Omental fat pad (tissue), 4 donors: ENCODE measurements around the gene NUDT8. TPM values are rescaled to one million over a fixed set of nuclear protein-coding genes. Genes with fewer than 3 reads are reported as not detected.
"Not testable (repeated sequence)": the region's sequence is repeated elsewhere in the genome, so short reads cannot be mapped to it uniquely, and the experiment has no call there.

Experiments
- ATAC-seq: fragments of 150-250 bp; one replicate; pipeline ENCODE4 v1.9.1; 2016; ENCODE audit warnings: mild to moderate bottlenecking, moderate library complexity; ENCODE audit not compliant: low FRiP score
- DNase-seq: peaks from one replicate; pipeline ENCODE4 v3.0.0-alpha.2; 2019; ENCODE audit warnings: low spot score
- total RNA-seq, 4 donors: library from RNA; depleted of rRNA; stranded (reverse); fragments of >200 nt; gene quantifications; one replicate each; pipeline ENCODE4 v1.1.0, GENCODE V29; 2016
- TF ChIP-seq, protein P1 (sequence below), 3 donors: fragments of 450-650 bp; IDR thresholded peaks; one replicate each; pipeline ENCODE4 v1.5.1; 2016 to 2017; ENCODE audit warnings: antibody characterized with exemption in 3 of 3, mild to moderate bottlenecking in 3 of 3, moderate library complexity in 2 of 3

NUDT8 gene
- total RNA-seq, 4 donors from 2014 or later = 5.5 to 15.4 (median 9.7) TPM

DNA sequence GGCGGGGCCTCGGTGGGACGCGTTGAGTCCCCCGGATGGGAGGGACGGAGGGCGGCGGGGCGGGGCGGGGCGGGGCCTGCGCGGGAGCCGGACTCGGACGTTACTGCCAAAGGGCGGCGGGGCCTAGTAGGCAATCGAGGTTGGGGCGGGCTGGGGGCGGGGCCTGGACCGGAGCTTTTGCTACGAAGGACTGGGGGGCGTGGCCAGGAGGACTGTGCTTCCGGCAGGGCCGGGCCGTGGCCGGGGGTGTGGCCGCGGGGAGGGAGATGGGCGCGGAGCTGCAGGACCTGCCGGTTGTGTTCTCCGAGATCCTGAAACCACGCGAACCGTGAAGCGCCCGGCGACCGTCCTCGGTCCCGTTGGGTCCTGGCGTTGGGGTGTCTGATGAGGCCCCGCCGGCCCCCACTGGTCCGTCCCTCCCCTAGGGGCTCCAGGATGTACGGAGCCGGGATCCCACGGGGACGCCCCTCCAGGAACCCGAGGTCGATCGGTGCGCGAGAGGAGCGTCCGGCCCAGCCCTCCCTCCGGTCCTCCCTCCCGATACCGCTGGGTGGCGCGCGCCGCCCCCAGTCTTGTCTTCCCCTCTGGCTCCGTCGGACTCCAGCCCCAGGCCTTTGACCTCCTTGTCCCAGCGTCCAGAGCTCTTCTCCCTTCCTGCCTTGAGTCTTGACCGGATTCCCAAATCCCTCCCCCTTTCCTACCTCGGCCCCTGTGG lies 648 bp upstream of the NUDT8 start:
- peak; percentile 92 for DNase-seq
- peak; percentile 90 for ATAC-seq
- TF ChIP-seq, protein P1, sequence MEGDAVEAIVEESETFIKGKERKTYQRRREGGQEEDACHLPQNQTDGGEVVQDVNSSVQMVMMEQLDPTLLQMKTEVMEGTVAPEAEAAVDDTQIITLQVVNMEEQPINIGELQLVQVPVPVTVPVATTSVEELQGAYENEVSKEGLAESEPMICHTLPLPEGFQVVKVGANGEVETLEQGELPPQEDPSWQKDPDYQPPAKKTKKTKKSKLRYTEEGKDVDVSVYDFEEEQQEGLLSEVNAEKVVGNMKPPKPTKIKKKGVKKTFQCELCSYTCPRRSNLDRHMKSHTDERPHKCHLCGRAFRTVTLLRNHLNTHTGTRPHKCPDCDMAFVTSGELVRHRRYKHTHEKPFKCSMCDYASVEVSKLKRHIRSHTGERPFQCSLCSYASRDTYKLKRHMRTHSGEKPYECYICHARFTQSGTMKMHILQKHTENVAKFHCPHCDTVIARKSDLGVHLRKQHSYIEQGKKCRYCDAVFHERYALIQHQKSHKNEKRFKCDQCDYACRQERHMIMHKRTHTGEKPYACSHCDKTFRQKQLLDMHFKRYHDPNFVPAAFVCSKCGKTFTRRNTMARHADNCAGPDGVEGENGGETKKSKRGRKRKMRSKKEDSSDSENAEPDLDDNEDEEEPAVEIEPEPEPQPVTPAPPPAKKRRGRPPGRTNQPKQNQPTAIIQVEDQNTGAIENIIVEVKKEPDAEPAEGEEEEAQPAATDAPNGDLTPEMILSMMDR (IDR thresholded peaks at IDR 0.05) = no peak

DNA sequence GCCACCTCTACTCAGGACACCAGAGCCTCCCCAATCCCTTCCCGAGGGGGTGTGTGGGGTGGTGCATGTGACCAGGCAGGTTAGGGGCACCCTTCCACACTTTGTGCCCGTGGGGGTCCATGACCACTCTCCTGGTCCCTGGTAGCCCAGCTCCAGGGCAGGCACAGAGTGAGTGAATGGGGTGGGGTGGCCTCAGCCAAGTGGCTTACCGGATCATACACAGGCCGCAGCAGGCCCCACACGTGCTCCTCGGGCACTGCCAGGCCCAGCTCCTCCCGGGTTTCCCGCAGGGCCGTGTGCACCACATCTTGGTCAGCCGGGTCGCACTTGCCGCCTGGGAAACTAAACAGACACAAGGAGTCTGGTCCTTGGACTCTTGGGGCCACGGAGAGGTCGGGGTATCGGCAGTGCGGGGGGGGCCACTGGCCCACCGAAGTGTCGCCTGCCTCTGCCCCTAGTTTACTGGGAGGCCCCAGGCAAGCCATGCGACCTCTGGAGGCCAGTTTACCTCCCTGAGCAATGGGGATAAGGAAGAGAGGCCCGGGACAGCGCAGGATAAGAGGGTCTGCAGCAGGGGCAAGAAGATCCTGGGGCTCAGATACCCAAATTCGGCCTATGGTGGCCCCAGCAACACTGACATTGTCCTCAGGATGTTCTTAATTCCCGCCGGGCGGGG lies 889 bp downstream of the NUDT8 start:
- ATAC-seq (no peak), DNase-seq (no peak)
- TF ChIP-seq, protein P1 (IDR thresholded peaks at IDR 0.05) = no peak

DNA sequence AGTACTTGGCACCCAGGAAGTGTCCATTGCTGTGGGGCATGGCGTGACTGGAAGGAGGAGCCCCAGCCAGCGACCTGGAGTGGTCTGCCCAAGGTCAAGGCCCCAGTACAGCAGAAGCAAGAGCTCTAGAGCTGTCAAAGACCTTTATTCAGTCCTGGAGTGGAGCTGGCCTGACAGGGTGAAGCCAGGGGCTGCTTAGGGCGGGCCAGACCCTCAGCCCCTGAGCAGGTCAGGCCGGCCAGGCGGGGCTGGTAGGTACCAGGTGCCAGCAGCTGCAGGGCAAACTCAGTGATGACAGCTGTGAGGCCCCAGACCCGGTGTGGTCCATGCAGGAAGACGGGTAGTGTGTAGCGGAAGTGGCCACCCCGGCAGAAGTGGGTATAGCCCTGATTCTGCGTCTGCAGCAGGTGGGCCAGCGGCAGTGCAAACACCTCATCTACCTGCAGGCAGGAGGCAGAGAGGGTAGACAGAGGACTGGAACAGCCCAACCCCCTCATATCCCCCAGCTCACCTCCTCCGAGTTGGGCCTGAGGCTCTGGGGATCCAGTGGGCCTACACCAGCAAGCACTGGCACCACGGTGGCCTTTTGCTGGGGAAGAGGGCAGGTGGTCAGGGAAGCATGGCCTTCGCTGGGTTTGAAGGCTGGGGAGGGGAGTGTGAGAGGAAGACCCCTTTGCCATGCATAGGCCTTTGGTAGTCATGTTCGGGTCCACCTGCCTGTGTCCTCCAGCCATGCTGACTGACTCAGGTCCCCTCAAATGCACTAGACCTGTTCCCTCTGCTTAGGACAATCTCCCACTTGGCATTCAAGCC lies 1.7 kb downstream of the NUDT8 start:
- DNase-seq = no peak
- no peak for ATAC-seq
- TF ChIP-seq, protein P1 (IDR thresholded peaks at IDR 0.05) = no peak

DNA sequence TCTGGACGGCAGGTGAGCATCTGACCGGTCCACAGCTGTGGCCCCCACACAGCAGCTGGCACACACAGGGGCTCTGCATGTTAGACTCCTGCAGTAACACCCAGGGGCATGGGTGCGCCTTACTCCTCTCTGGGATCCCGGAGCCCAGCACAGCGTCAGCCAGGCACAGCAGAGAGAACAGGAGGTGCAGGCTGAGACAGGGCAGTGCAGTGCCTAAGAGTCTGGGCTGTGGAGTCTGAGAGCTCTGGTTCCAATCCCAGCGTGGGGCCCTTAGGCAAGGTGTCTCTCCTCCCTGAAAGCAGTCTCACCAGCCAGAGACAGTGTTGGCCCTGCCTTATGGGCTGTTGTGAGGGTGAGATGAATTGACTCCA lies 2.3 kb downstream of the NUDT8 start:
- ATAC-seq (no peak), DNase-seq (no peak)
- TF ChIP-seq, protein P1 (IDR thresholded peaks at IDR 0.05) = no peak

DNA sequence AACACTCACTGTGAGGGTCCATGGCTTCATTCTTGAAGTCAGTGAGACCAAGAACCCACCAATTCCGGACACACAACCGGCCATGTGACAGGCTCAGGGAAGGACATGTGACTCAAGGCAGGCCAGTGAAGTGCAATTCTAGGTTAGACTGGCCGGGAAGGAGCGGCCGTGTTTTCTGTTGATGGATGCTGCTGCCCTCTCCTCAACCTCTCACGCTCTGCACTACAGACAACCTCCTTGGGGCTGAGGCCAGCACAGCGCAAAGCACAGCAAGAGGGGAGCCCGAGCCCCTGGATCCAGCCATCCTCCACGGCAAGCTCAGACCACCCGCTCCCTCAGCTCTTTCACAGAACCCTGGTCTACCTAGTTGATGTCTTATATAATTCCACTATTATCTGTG lies 2.8 kb downstream of the NUDT8 start:
- ATAC-seq (no peak), DNase-seq (no peak)
- TF ChIP-seq, protein P1 (IDR thresholded peaks at IDR 0.05) = no peak

DNA sequence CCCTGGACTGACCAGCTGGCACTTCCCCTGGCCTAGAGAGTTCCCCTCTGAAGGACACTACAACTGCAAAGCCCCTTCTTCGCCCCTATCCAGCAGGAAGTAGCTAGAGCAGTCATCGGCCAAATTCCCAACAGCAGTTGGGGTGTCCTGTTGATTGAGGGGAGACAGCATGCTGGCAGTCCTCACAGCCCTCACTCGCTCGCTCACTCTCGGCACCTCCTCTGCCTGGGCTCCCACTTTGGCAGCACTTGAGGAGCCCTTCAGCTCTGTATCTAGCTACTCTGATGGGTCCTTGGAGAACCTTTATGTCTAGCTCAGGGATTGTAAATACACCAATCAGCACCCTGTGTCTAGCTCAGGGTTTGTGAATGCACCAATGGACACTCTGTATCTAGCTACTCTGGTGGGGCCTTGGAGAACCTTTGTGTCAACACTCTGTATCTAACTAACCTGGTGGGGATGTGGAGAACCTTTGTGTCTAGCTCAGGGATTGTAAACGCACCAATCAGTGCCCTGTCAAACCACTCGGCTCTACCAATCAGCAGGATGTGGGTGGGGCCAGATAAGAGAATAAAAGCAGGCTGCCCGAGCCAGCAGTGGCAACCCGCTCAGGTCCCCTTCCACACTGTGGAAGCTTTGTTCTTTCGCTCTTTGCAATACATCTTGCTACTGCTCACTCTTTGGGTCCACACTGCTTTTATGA lies 3.5 kb downstream of the NUDT8 start:
- not testable (repeated sequence) for DNase-seq, ATAC-seq

DNA sequence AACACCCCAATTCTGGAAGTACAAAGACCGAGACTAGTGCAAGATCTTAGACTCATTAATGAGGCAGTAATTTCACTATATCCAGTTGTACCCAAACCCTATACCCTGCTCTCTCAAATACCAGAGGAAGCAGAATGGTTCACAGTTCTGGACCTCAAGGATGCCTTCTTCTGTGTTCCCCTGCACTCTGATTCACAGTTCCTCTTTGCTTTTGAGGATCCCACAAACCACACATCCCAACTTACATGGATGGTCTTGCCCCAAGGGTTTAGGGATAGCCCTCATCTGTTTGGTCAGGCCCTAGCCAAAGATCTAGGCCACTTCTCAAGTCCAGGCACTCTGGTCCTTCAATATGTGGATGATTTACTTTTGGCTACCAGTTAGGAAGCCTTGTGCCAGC lies 5.9 kb downstream of the NUDT8 start:
- not testable (repeated sequence) for ATAC-seq, DNase-seq

DNA sequence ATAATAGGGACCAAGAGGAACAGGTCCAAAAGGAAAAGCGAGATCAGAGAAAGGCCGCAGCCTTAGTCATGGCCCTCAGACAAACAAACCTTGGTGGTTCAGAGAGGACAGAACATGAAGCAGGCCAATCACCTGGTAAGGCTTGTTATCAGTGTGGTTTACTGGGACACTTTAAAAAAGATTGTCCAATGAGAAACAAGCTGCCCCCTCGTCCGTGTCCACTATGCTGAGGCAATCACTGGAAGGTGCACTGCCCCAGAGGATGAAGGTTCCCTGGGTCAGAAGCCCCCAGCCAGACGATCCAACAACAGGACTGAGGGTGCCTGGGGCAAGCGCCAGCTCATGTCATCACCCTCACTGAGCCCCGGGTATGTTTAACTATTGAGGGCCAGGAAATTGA lies 6.8 kb downstream of the NUDT8 start:
- ATAC-seq, DNase-seq: not testable (repeated sequence)

DNA sequence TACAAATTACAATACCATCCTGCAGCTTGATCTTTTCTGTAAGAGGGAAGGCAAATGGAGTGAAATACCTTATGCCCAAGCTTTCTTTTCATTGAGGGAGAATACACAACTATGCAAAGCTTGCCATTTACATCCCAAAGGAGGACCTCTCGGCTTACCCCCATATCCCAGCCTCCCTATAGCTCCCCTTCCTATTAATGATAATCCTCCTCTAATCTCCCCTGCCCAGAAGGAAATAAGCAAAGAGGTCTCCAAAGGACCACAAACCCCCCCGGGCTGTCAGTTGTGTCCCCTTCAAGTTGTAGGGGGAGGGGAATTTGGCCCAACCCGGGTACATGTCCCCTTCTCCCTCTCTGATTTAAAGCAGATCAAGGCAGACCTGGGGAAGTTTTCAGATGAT lies 7.8 kb downstream of the NUDT8 start:
- ATAC-seq = not testable (repeated sequence)

DNA sequence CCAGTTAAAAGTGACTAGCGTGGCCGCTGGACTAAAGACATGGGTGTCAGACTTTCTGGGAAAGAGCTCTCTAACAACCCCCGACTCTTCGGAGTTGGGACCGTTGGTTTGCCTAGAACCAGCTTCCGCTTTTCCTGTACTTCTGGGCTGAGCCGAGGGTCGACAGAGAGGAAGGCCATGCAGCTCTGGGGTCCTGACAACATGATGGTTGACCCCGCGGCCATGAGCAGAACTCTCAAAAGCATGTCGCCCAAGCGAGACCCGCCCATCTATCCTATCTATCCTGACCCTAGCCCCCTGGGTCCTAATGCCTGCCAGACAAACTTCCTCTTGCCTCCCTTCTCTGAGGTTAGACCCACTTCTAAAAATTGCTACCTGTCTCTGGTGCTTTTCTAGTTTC lies 9.1 kb downstream of the NUDT8 start:
- ATAC-seq, DNase-seq: not testable (repeated sequence)

More for the DNA sequence above, 7.8 kb downstream of the NUDT8 start:
- not testable (repeated sequence) for DNase-seq

DNA sequence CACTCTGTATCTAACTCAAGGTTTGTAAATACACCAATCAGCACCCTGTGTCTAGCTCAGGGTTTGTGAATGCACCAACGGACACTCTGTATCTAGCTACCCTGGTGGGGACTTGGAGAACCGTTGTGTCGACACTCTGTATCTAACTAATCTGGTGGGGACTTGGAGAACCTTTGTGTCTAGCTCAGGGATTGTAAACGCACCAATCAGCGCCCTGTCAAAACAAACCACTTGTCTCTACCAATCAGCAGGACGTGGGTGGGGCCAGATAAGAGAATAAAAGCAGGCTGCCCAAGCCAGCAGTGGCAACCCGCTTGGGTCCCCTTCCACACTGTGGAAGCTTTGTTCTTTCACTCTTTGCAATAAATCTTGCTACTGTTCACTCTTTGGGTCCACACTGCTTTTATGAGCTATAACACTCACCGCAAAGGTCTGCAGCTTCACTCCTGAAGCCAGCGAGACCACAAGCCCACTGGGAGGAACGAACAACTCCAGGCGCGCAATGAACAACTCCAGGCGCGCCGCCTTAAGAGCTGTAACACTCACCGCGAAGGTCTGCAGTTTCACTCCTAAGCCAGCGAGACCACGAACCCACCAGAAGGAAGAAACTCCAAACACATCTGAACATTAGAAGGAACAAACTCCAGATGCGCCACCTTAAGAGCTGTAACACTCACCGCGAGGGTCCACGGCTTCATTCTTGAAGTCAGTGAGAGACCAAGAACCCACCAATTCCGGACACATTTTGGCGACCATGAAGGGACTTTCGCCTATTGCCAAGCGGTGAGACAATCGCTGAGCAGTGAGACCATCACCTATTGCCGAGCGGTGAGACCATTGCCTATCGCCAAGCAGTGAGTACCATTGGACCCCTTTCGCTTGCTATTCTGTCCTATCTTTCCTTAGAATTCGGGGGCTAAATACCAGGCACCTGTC lies 9.8 kb downstream of the NUDT8 start:
- ATAC-seq, DNase-seq: not testable (repeated sequence)
